Measurements from ENCODE around the gene KRT76. TPM values are rescaled to one million over a fixed set of nuclear protein-coding genes. Genes with fewer than 3 reads are reported as not detected.

Gene KRT76
- total RNA-seq, 4 donors from 2014 or later, result not detected

DNA sequence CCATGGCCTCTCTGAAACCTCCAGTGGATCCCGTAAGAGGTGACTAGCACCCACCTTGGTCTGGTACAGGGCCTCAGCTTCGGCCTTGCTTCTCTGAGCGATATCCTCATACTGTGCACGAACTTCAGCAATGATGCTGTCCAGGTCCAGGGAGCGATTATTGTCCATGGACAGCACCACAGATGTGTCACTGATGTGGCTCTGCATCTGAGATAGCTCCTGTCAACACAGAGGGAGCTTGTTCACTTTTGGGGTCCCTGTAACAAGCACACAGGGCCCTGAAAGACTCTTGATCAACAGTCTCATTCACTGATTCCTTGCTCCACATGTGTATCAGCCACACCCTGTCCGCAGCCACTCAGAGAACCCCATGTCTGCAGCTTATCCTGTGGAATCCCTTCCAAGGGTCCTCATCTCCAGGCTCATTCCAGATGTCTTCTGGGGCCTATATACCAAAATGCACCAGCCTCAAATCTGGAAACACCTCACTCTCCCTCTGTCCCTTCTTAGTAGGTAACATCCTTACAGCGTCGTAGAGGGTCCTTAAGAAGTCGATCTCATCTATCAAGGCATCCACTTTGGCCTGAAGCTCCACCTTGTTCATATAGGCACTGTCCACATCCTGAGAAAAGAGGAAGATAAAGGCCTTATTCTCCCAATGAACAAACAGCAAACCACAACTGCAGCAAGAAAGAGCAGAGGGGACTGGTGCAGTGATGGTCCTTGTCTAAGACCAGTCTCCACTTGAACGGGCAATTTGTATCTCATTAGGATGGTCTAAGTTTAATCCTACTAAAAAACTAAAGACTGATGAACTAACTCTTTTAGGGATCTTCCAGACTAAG is 15.3 kb upstream of the KRT76 start:
- no peaks in the 10 kb centered on the region for H3K36me3 ChIP-seq
- H3K27me3 ChIP-seq, result no peaks in the 10 kb centered on the region

DNA sequence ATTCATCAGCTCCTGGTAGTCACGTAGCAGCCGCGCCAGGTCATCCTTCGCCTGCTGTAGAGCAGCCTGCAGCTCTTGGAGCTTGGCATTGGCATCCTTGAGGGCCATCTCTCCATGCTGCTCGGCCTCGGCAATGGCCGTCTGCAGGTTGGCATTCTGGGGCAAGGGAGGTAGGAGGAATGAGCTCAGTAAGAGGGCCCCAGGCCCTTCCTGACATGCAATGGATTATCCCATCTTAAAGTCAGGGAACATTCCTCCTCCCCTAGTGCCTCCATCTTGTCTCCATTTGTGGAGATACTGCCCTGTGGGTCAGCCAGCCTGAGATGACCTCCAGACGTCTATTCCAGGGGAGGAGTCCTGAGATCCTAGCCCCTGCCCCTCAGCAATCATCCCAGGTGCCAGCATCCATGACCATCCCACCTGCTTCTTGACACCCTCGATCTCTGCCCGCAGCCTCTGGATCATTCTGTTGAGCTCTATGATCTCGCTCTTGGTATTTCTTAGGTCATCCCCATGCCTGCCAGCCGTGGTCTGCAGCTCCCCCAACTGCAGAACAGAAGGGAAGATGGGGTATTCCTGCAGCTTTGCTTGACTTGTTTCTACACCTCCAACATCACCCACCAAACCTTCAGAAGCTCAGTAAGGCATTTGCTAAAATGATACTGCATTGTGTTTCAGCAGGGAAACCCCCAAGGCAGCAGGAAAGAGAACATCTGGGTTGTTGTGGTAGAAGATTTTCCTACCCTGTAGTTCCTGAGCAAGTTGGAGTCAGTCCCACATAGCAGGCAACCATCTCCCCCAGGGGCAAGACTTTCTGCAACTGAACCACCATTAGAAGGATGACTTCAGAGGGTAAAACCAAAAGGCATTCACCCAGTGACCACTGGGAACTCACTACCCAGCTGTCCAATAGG is 14.4 kb upstream of the KRT76 start:
- no peaks in the 10 kb centered on the region for H3K9me3 ChIP-seq
- no peaks in the 10 kb centered on the region for H3K27me3 ChIP-seq
- no peaks in the 10 kb centered on the region for H3K36me3 ChIP-seq
- DNase-seq, result no peak
- no peak overlapping the region for H3K4me3 ChIP-seq
- H3K4me1 ChIP-seq, result peaks cover 0 to 7% (median 0%) of the 10 kb centered on the region in 4 donors
- no peak for TF ChIP-seq POLR2A (IDR thresholded peaks at IDR 0.05)
- TF ChIP-seq, protein P1, sequence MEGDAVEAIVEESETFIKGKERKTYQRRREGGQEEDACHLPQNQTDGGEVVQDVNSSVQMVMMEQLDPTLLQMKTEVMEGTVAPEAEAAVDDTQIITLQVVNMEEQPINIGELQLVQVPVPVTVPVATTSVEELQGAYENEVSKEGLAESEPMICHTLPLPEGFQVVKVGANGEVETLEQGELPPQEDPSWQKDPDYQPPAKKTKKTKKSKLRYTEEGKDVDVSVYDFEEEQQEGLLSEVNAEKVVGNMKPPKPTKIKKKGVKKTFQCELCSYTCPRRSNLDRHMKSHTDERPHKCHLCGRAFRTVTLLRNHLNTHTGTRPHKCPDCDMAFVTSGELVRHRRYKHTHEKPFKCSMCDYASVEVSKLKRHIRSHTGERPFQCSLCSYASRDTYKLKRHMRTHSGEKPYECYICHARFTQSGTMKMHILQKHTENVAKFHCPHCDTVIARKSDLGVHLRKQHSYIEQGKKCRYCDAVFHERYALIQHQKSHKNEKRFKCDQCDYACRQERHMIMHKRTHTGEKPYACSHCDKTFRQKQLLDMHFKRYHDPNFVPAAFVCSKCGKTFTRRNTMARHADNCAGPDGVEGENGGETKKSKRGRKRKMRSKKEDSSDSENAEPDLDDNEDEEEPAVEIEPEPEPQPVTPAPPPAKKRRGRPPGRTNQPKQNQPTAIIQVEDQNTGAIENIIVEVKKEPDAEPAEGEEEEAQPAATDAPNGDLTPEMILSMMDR (IDR thresholded peaks at IDR 0.05), result no peak
- no peak overlapping the region for H3K27ac ChIP-seq

More for the DNA sequence above, 15.3 kb upstream of the KRT76 start:
- no peaks in the 10 kb centered on the region for H3K9me3 ChIP-seq
- no peak for DNase-seq
- no peak overlapping the region for H3K27ac ChIP-seq
- no peak overlapping the region for H3K4me3 ChIP-seq
- no peak for TF ChIP-seq POLR2A (IDR thresholded peaks at IDR 0.05)
- TF ChIP-seq, protein P1 (IDR thresholded peaks at IDR 0.05), result no peak
- H3K4me1 ChIP-seq, result peaks cover 0 to 7% (median 0%) of the 10 kb centered on the region in 4 donors

DNA sequence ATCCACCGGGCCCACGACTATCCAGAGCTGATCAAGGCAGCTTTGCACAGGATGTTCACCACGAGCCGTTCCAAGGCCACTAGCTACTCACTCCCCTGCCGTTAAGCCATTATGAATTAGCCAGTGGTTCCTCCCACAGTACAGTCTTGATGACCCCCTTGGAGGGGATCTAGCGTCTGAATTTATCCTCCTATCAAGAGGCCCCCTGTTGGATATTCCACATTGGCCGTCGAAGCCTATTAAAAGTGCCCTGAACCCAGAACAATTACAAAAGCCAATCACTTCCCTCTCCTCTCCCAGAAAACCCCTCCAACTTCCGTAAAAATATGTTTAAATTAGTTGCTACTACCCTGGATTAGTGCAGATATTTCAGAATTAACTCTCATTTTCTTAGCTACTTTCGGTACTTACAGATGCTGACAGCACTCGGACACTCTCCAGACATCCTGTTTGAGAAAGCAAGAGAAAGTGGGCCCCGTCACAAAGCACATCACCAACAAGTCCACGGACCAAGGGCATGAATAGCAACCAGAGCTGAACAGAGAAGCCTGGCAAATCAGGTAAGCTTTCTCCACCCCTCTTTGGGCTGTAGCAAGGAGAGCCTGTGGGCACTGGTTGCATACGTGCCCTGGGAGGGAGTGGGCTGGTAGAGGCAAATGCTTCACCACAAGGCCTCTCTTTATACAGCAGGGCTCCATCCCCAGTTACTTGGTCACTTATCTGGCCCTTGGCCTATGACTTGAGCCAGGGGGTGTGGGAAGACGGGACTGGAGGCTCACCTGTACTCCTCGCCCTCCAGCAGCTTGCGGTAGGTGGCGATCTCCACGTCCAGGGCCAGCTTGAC is 13.5 kb upstream of the KRT76 start:
- Histone ChIP-seq H3K27ac (no peak overlapping the region), H3K27me3 (no peaks in the 10 kb centered on the region), H3K36me3 (no peaks in the 10 kb centered on the region), H3K4me3 (no peak overlapping the region), H3K9me3 (no peaks in the 10 kb centered on the region), H3K4me1 (peaks cover 0 to 7% (median 0%) of the 10 kb centered on the region in 4 donors)
- no peak for TF ChIP-seq POLR2A (IDR thresholded peaks at IDR 0.05)
- TF ChIP-seq, protein P1 (IDR thresholded peaks at IDR 0.05), result no peak
- DNase-seq, result no peak

DNA sequence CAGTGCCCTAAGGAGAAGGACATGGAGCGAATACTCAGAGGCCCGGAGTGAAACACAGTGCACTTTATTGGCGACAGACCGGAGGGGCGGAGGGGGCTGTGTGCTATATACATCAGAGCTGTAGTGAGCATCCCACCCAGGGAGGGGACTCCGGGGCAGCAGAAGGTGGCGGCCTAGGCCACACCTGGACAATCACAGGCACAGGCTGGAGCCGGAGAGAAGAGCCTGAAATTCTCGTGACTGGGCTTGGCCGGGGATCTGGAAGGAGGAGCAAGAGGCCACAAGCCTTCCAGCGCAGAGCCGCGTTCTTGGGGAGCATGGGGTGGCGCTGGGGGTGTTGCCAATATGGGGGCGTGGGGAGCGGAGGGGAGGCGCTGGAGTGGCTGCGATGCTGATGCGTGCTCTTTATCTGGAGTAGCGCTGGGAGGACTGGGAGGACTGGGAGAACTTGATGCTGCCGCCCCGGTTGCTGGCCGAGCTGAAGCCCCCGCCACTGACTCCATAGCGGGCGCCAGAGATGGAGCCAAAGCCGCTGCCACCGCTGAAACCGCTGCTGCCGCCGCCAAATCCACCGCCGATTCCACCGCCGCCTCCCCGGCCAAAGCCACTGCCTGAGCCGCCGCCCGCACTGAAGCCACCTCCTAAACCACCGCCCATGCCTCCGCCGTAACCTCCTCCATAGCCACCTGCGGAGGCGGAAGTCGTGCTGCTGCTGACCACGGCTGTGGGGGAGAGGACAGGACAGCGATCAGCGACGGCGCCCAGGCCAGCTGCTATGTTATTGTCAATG is 12.7 kb upstream of the KRT76 start:
- Histone ChIP-seq H3K4me3 (no peak overlapping the region), H3K4me1 (peaks cover 0 to 7% (median 0%) of the 10 kb centered on the region in 4 donors), H3K27ac (no peak overlapping the region), H3K27me3 (no peaks in the 10 kb centered on the region), H3K36me3 (no peaks in the 10 kb centered on the region), H3K9me3 (no peaks in the 10 kb centered on the region)
- peak in 2 of 3 donors; percentile 54 to 58 for DNase-seq
- TF ChIP-seq POLR2A (IDR thresholded peaks at IDR 0.05), result no peak
- TF ChIP-seq, protein P1 (IDR thresholded peaks at IDR 0.05), result no peak
